Breast epithelium (tissue), 3 donors: ENCODE measurements around the gene DNAAF2.

Experiments used
- POLR2A ChIP-seq: fragments of 450-650 bp; IDR thresholded peaks from one replicate; pipeline ENCODE4 v1.6.1; 2016; ENCODE audit warnings: antibody characterized with exemption, mild to moderate bottlenecking, moderate library complexity
- POLR2AphosphoS5 ChIP-seq, 3 donors: sonication (generic); formaldehyde crosslinking; IDR thresholded peaks; one replicate each; pipeline ENCODE4 v1.6.1; 2017; ENCODE audit warnings: antibody characterized with exemption in 3 of 3
- TF ChIP-seq, protein P1 (sequence below), 3 donors: fragments of 450-650 bp; IDR thresholded peaks; one replicate each; pipeline ENCODE4 v1.5.1; 2016 to 2017; ENCODE audit warnings: antibody characterized with exemption in 3 of 3, mild to moderate bottlenecking in 3 of 3, moderate library complexity in 3 of 3

DNA sequence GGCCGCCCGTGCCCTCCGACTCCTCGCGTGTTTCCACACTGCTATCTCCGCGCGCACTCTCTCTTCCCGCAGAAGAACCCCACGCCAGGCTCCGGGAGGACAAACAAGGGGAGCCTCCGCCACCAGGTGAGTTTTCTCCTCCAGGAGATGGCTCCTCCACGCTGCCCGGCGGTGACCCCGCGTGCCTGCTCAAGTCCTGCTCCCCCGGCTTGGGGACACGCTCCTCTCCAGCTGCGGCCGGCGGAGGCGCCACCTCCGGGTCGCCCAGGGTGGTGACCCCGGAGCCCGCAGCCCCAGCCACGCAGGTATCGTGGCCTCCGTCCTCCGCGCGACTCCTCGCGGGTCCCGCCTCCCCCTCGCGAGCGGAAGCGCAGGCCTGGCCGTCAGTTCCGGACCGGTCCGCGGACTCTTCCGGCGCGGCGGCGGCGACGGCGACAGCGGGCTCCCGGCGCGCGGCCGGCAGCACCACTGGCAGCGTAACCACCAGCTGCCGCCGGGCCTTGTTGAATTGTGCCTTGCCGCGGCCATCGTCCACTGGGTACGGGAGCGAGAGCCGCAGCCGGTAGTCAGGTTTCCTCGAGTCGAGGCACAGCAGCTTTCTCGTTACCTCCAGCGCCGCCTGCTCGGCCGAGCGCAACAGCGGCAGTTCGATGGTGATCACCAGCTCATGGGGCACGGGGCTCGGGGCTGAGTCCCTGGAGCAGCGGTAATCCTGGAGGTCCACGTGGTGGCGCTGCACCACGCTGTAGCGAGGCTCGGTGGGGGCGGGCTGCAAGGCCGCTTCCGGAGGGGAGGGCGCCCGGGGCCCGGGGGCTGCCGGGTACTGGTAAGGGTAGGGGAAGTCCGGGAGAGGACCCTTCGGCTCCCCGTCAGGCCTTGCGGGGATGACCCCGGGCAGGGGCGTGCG is 1.2 kb downstream of the DNAAF2 start:
- TF ChIP-seq, protein P1, sequence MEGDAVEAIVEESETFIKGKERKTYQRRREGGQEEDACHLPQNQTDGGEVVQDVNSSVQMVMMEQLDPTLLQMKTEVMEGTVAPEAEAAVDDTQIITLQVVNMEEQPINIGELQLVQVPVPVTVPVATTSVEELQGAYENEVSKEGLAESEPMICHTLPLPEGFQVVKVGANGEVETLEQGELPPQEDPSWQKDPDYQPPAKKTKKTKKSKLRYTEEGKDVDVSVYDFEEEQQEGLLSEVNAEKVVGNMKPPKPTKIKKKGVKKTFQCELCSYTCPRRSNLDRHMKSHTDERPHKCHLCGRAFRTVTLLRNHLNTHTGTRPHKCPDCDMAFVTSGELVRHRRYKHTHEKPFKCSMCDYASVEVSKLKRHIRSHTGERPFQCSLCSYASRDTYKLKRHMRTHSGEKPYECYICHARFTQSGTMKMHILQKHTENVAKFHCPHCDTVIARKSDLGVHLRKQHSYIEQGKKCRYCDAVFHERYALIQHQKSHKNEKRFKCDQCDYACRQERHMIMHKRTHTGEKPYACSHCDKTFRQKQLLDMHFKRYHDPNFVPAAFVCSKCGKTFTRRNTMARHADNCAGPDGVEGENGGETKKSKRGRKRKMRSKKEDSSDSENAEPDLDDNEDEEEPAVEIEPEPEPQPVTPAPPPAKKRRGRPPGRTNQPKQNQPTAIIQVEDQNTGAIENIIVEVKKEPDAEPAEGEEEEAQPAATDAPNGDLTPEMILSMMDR (IDR thresholded peaks at IDR 0.05) = peak in 2 of 3 donors; percentile 68 to 73
- TF ChIP-seq POLR2A (peak; percentile 27), POLR2AphosphoS5 (IDR thresholded peaks at IDR 0.05) (peak; percentile 59 to 67 (median 66))
